NCI-H2029 treated with DMSO at 0.1 percent for 48 hours (cell line): Measurements from ENCODE around the gene NSFL1C.
"Not testable (repeated sequence)": the region's sequence is repeated elsewhere in the genome, so short reads cannot be mapped to it uniquely, and the experiment has no call there.

ENCODE experiments used
- DNase-seq: peaks from one replicate; lab custom pipeline; 2025; lab: John Stamatoyannopoulos, UW

Gene NSFL1C

GRCh38 chr20:1466211-1467081, at the start of gene NSFL1C:
Gene NSFL1C, minus strand, starts transcription at chr20:1466849. Its CDS starts 25 bp downstream, at chr20:1466824.
- DNase-seq: peak; percentile 54

- DNase-seq: no peak
These were observed 47.2 kb upstream of the NSFL1C start for GRCh38 chr20:1513801-1514200.

GRCh38 chr20:1509237-1509636, 42.6 kb upstream of the NSFL1C start:
- no peak for DNase-seq

- no peak for DNase-seq
These were observed 41.9 kb upstream of the NSFL1C start for GRCh38 chr20:1508574-1508973.

GRCh38 chr20:1507276-1507675, 40.6 kb upstream of the NSFL1C start:
- DNase-seq: no peak

GRCh38 chr20:1505871-1506270, 39.2 kb upstream of the NSFL1C start:
- no peak for DNase-seq

GRCh38 chr20:1505361-1505760, 38.7 kb upstream of the NSFL1C start:
- no peak for DNase-seq

- DNase-seq: peak; percentile 65
These were observed 37.0 kb upstream of the NSFL1C start for GRCh38 chr20:1503564-1504227.

GRCh38 chr20:1500496-1500895, 33.8 kb upstream of the NSFL1C start:
- no peak for DNase-seq

GRCh38 chr20:1499528-1500420, 33.1 kb upstream of the NSFL1C start:
- DNase-seq: no peak

GRCh38 chr20:1497371-1497770, 30.7 kb upstream of the NSFL1C start:
- DNase-seq: not testable (repeated sequence)

GRCh38 chr20:1496930-1497329, 30.3 kb upstream of the NSFL1C start:
- DNase-seq: no peak

- DNase-seq: no peak
These were observed 27.8 kb upstream of the NSFL1C start for GRCh38 chr20:1494436-1494835.

GRCh38 chr20:1493536-1493935, 26.9 kb upstream of the NSFL1C start:
- no peak for DNase-seq

- no peak for DNase-seq
These were observed 25.4 kb upstream of the NSFL1C start for GRCh38 chr20:1491860-1492642.

- DNase-seq: no peak
These were observed 24.7 kb upstream of the NSFL1C start, which contains the start of gene SIRPB2 for GRCh38 chr20:1491281-1491840. Gene SIRPB2, minus strand, starts transcription at chr20:1491420. Its CDS starts 61 bp downstream, at chr20:1491359.

- no peak for DNase-seq
These were observed 24.1 kb upstream of the NSFL1C start for GRCh38 chr20:1490643-1491195.

GRCh38 chr20:1489764-1490436, 23.3 kb upstream of the NSFL1C start:
- DNase-seq: no peak

GRCh38 chr20:1489325-1489724, 22.7 kb upstream of the NSFL1C start:
- no peak for DNase-seq

- no peak for DNase-seq
These were observed 19.9 kb upstream of the NSFL1C start for GRCh38 chr20:1486566-1486965.
